HG02642 (cell line): ENCODE measurements around the gene PWP2.
A peak's percentile ranks its signal among the peaks of the same experiment; 100 is the strongest.
"Not testable (repeated sequence)": the region's sequence is repeated elsewhere in the genome, so short reads cannot be mapped to it uniquely, and the experiment has no call there.

Experiments
- ATAC-seq: cut with Tn5 transposase; IDR thresholded peaks from one replicate; pipeline ENCODE4 v1.9.1; 2021; ENCODE audit warnings: mild to moderate bottlenecking; ENCODE audit not compliant: unreplicated experiment, poor library complexity

PWP2 gene

GRCh38 chr21:44159349-44160297, 52.4 kb downstream of the PWP2 start:
- ATAC-seq, result not testable (repeated sequence)

- not testable (repeated sequence) for ATAC-seq
Observed at GRCh38 chr21:44160298-44160672, 53.1 kb downstream of the PWP2 start.

GRCh38 chr21:44160821-44161220, 53.6 kb downstream of the PWP2 start:
- not testable (repeated sequence) for ATAC-seq

GRCh38 chr21:44163167-44163653, 56.0 kb downstream of the PWP2 start:
- ATAC-seq, result not testable (repeated sequence)

- ATAC-seq, result not testable (repeated sequence)
Observed at GRCh38 chr21:44165933-44166332, 58.7 kb downstream of the PWP2 start.

GRCh38 chr21:44167527-44167926, 60.3 kb downstream of the PWP2 start:
- ATAC-seq, result not testable (repeated sequence)

GRCh38 chr21:44170326-44170725, 63.1 kb downstream of the PWP2 start:
- not testable (repeated sequence) for ATAC-seq

GRCh38 chr21:44170863-44171262, 63.7 kb downstream of the PWP2 start:
- ATAC-seq, result not testable (repeated sequence)

- ATAC-seq, result not testable (repeated sequence)
Observed at GRCh38 chr21:44171962-44172572, 64.9 kb downstream of the PWP2 start.

GRCh38 chr21:44172741-44173140, 65.5 kb downstream of the PWP2 start:
- not testable (repeated sequence) for ATAC-seq

GRCh38 chr21:44175189-44175588, 68.0 kb downstream of the PWP2 start:
- ATAC-seq, result peak; percentile 45

- not testable (repeated sequence) for ATAC-seq
Observed at GRCh38 chr21:44176127-44176526, 68.9 kb downstream of the PWP2 start.
